ENCODE data around the gene ARHGEF16.

DNA sequence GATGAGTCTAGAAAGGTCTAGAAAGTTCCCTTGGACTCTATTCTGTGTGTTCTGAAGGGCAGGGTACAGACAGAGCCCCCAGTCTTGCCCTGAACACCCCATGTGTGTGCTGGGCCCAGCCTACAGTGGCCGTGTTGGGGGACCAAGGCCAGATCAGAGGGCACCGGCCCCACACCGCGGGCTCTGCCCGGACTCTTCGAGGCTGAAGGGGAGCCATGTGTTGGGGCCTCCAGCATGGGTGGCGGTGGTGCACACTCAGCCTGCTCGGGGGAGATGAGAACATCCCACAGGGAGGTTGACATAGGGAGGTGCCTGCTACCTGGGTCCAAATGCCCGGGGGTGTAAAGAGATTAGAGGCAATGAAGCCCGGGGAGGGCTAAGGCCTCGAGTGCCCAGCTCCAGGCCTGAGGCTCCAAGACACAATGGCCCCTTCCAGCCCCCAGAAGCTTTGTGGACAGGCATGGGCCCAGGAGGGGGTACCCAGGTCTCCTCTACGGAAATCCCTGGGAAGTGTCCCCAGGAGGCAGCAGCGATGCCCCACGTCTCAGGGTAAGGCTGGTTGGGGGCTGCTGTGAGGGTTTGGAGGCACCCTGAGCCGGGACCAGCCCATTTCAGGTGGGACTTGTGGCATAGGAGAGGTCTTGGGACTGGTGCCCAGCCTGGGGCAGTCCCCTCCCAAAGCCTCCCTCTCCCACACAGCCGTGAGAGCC lies 12.1 kb downstream of the ARHGEF16 start:
- TF ChIP-seq, protein P1, sequence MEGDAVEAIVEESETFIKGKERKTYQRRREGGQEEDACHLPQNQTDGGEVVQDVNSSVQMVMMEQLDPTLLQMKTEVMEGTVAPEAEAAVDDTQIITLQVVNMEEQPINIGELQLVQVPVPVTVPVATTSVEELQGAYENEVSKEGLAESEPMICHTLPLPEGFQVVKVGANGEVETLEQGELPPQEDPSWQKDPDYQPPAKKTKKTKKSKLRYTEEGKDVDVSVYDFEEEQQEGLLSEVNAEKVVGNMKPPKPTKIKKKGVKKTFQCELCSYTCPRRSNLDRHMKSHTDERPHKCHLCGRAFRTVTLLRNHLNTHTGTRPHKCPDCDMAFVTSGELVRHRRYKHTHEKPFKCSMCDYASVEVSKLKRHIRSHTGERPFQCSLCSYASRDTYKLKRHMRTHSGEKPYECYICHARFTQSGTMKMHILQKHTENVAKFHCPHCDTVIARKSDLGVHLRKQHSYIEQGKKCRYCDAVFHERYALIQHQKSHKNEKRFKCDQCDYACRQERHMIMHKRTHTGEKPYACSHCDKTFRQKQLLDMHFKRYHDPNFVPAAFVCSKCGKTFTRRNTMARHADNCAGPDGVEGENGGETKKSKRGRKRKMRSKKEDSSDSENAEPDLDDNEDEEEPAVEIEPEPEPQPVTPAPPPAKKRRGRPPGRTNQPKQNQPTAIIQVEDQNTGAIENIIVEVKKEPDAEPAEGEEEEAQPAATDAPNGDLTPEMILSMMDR (tag by site-specific recombination; IDR thresholded peaks at IDR 0.05), result no peak
- TF ChIP-seq, protein P2, sequence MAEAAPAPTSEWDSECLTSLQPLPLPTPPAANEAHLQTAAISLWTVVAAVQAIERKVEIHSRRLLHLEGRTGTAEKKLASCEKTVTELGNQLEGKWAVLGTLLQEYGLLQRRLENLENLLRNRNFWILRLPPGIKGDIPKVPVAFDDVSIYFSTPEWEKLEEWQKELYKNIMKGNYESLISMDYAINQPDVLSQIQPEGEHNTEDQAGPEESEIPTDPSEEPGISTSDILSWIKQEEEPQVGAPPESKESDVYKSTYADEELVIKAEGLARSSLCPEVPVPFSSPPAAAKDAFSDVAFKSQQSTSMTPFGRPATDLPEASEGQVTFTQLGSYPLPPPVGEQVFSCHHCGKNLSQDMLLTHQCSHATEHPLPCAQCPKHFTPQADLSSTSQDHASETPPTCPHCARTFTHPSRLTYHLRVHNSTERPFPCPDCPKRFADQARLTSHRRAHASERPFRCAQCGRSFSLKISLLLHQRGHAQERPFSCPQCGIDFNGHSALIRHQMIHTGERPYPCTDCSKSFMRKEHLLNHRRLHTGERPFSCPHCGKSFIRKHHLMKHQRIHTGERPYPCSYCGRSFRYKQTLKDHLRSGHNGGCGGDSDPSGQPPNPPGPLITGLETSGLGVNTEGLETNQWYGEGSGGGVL (tag by site-specific recombination; IDR thresholded peaks at IDR 0.05), result no peak
- TF ChIP-seq TCF7L2 (IDR thresholded peaks at IDR 0.05; ENCODE audit: borderline replicate concordance, low read depth, low read length), result no peak
- no peak for TF ChIP-seq ZNF24 (tag by site-specific recombination; IDR thresholded peaks at IDR 0.05)
- no peak for TF ChIP-seq ZNF221 (tag by site-specific recombination; IDR thresholded peaks at IDR 0.05; ENCODE audit: borderline replicate concordance)
- TF ChIP-seq, protein P3, sequence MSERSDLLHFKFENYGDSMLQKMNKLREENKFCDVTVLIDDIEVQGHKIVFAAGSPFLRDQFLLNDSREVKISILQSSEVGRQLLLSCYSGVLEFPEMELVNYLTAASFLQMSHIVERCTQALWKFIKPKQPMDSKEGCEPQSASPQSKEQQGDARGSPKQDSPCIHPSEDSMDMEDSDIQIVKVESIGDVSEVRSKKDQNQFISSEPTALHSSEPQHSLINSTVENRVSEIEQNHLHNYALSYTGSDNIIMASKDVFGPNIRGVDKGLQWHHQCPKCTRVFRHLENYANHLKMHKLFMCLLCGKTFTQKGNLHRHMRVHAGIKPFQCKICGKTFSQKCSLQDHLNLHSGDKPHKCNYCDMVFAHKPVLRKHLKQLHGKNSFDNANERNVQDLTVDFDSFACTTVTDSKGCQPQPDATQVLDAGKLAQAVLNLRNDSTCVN (tag by site-specific recombination; optimal IDR thresholded peaks at IDR 0.05), result no peak
